ENCODE measurements around the gene UBAP2.

Gene UBAP2

DNA sequence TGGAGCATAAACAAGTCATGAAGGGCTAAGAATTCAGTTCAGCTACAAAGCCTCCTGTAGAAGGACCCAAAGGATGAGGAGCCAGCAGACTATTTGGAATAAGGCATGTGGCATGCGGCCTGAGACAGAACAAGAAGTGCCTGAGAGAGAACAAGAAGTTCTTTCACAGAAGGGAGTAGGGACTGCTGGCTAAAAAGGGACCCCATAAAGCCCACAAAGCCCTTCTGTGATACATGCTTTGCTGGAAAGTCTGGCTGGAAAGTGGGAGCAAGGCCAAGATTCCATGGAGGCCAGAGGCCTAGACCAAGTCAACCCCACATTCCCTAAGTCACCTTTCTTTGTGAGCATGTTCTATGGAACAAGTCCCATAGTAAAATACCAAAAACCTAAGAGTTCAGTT, 35.9 kb upstream of the UBAP2 start:
- H3K9ac ChIP-seq (ENCODE audit: low read length) = no peak overlapping the region
- no peak overlapping the region for H2AFZ ChIP-seq (ENCODE audit: low read depth, low read length, severe bottlenecking)
- H3K9me2 ChIP-seq (replicated peaks; ENCODE audit: insufficient read depth, low read length) = no peaks in the 10 kb centered on the region
- peaks cover 6% of the 10 kb centered on the region; the same call in 1 of the 2 replicates for H3F3A ChIP-seq (ENCODE audit: insufficient read depth)
- no peaks in the 10 kb centered on the region for H3K9me3 ChIP-seq (ENCODE audit: insufficient read depth, low read length)
- TF ChIP-seq EZH2phosphoT487 (conservative IDR thresholded peaks at IDR 0.05; ENCODE audit: low read length) = no peak
- no peak for TF ChIP-seq CTCF (IDR thresholded peaks at IDR 0.05; ENCODE audit: insufficient read depth, low read length, poor library complexity, severe bottlenecking)
- no peaks in the 10 kb centered on the region for H3K27me3 ChIP-seq (ENCODE audit: low read length)
- no peak overlapping the region for H3K4me3 ChIP-seq (ENCODE audit: insufficient read depth, low read length, poor library complexity, severe bottlenecking)
- H3K79me2 ChIP-seq (ENCODE audit: insufficient read depth, low read length) = no peaks in the 10 kb centered on the region
- peaks cover 20% of the 10 kb centered on the region for H3K36me3 ChIP-seq (ENCODE audit: low read length)
- H3K27ac ChIP-seq (ENCODE audit: low read depth, low read length) = no peak overlapping the region
- no peaks in the 10 kb centered on the region for H4K20me1 ChIP-seq (ENCODE audit: low read depth, low read length)
- no peak overlapping the region for H3K4me2 ChIP-seq (ENCODE audit: low read depth, low read length, poor library complexity, severe bottlenecking)

- Histone ChIP-seq H3K9me3 (ENCODE audit: insufficient read depth, low read length) (no peaks in the 10 kb centered on the region), H3K4me3 (ENCODE audit: insufficient read depth, low read length, poor library complexity, severe bottlenecking) (no peak overlapping the region), H3K27me3 (ENCODE audit: low read length) (no peaks in the 10 kb centered on the region), H3F3A (ENCODE audit: insufficient read depth) (no peaks in the 10 kb centered on the region), H3K9ac (ENCODE audit: low read length) (no peak overlapping the region), H3K27ac (ENCODE audit: low read depth, low read length) (no peak overlapping the region), H3K9me2 (replicated peaks; ENCODE audit: insufficient read depth, low read length) (no peaks in the 10 kb centered on the region), H3K79me2 (ENCODE audit: insufficient read depth, low read length) (no peaks in the 10 kb centered on the region), H2AFZ (ENCODE audit: low read depth, low read length, severe bottlenecking) (no peak overlapping the region), H4K20me1 (ENCODE audit: low read depth, low read length) (no peaks in the 10 kb centered on the region), H3K36me3 (ENCODE audit: low read length) (no peaks in the 10 kb centered on the region), H3K4me2 (ENCODE audit: low read depth, low read length, poor library complexity, severe bottlenecking) (no peak overlapping the region)
- TF ChIP-seq CTCF (IDR thresholded peaks at IDR 0.05; ENCODE audit: insufficient read depth, low read length, poor library complexity, severe bottlenecking) = no peak
- no peak for TF ChIP-seq EZH2phosphoT487 (conservative IDR thresholded peaks at IDR 0.05; ENCODE audit: low read length)
These were observed 30.5 kb upstream of the UBAP2 start for GRCh38 chr9:34079181-34079580.

GRCh38 chr9:34072868-34073590, 24.3 kb upstream of the UBAP2 start:
- Histone ChIP-seq H2AFZ (ENCODE audit: low read depth, low read length, severe bottlenecking) (no peak overlapping the region), H3K9me2 (replicated peaks; ENCODE audit: insufficient read depth, low read length) (no peaks in the 10 kb centered on the region), H3K36me3 (ENCODE audit: low read length) (no peaks in the 10 kb centered on the region), H3K9me3 (ENCODE audit: insufficient read depth, low read length) (no peaks in the 10 kb centered on the region), H3K27ac (ENCODE audit: low read depth, low read length) (no peak overlapping the region), H3K4me3 (ENCODE audit: insufficient read depth, low read length, poor library complexity, severe bottlenecking) (no peak overlapping the region), H3K27me3 (ENCODE audit: low read length) (no peaks in the 10 kb centered on the region), H3F3A (ENCODE audit: insufficient read depth) (no peaks in the 10 kb centered on the region), H4K20me1 (ENCODE audit: low read depth, low read length) (no peaks in the 10 kb centered on the region), H3K79me2 (ENCODE audit: insufficient read depth, low read length) (no peaks in the 10 kb centered on the region), H3K4me2 (ENCODE audit: low read depth, low read length, poor library complexity, severe bottlenecking) (no peak overlapping the region), H3K9ac (ENCODE audit: low read length) (no peak overlapping the region)
- no peak for TF ChIP-seq CTCF (IDR thresholded peaks at IDR 0.05; ENCODE audit: insufficient read depth, low read length, poor library complexity, severe bottlenecking)
- no peak for TF ChIP-seq EZH2phosphoT487 (conservative IDR thresholded peaks at IDR 0.05; ENCODE audit: low read length)
